Liver (tissue), 6 donors: Measurements from ENCODE around the gene GATAD2B. TPM values are rescaled to one million over a fixed set of nuclear protein-coding genes. Genes with fewer than 3 reads are reported as not detected.

Experiments used
- EGR1 ChIP-seq, 2 donors: IDR thresholded peaks; 2 replicates each; pipeline ENCODE4 v1.6.1; 2016 to 2018; ENCODE audit warnings: antibody characterized with exemption in 2 of 2, low read depth in 2 of 2
- FOXA2 ChIP-seq: IDR thresholded peaks from 2 replicates; pipeline ENCODE4 v1.6.1; 2016; ENCODE audit warnings: antibody characterized with exemption
- HNF4A ChIP-seq, 2 donors: conservative IDR thresholded peaks; 2 replicates each; pipeline ENCODE4 v1.6.1; 2016; ENCODE audit warnings: antibody characterized with exemption in 2 of 2, mild to moderate bottlenecking in 2 of 2
- JUND ChIP-seq, 2 donors: IDR thresholded peaks; 2 replicates each; pipeline ENCODE4 v1.6.1; 2016; ENCODE audit warnings: antibody characterized with exemption in 2 of 2
- RAD21 ChIP-seq, 2 donors: IDR thresholded peaks; 2 replicates each; pipeline ENCODE4 v1.6.1; 2016; ENCODE audit warnings: antibody characterized with exemption in 2 of 2, mild to moderate bottlenecking in 2 of 2
- YY1 ChIP-seq: IDR thresholded peaks from 2 replicates; pipeline ENCODE4 v1.6.1; 2016; ENCODE audit warnings: antibody characterized with exemption, mild to moderate bottlenecking
- polyA plus RNA-seq, 2 donors: library from polyadenylated mRNA; stranded (reverse) in 1 of 2; unstranded in 1 of 2; fragments of 200-250 nt in 1 of 2; fragments of >200 nt in 1 of 2; fragmentation: Nextera tagmentation in 1 of 2; extraction: Ambion mirVana in 1 of 2; gene quantifications; one replicate each; pipeline versions ENCODE4 v1.2.1 to v1.2.3, GENCODE V29; 2013 to 2015
- small RNA-seq: library from RNA; depleted of rRNA; stranded (forward); fragments of <200 nt; gene quantifications from one replicate; pipeline ENCODE3, GENCODE V24; 2014
- total RNA-seq, 2 donors: library from RNA; depleted of rRNA; stranded (reverse); fragments of >200 nt; gene quantifications; one replicate each; pipeline ENCODE4 v1.2.3, GENCODE V29; 2014
- TF ChIP-seq, protein P1 (sequence below): IDR thresholded peaks from 2 replicates; pipeline ENCODE4 v1.6.1; 2016; ENCODE audit warnings: antibody characterized with exemption
- donor health status: healthy.
- donor health status: healthy.
- donor health status: healthy.

GATAD2B gene
- total and polyA plus RNA-seq, 4 donors = 3.2 to 4.9 (median 3.9) TPM

GRCh38 chr1:153760440-153760839, 162.3 kb downstream of the GATAD2B start (continued):
- TF ChIP-seq, protein P1, sequence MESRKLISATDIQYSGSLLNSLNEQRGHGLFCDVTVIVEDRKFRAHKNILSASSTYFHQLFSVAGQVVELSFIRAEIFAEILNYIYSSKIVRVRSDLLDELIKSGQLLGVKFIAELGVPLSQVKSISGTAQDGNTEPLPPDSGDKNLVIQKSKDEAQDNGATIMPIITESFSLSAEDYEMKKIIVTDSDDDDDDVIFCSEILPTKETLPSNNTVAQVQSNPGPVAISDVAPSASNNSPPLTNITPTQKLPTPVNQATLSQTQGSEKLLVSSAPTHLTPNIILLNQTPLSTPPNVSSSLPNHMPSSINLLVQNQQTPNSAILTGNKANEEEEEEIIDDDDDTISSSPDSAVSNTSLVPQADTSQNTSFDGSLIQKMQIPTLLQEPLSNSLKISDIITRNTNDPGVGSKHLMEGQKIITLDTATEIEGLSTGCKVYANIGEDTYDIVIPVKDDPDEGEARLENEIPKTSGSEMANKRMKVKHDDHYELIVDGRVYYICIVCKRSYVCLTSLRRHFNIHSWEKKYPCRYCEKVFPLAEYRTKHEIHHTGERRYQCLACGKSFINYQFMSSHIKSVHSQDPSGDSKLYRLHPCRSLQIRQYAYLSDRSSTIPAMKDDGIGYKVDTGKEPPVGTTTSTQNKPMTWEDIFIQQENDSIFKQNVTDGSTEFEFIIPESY = no peak
- TF ChIP-seq JUND (IDR thresholded peaks at IDR 0.05) (no peak), EGR1 (IDR thresholded peaks at IDR 0.05; ENCODE audit: low read depth in 2 of 2) (no peak), RAD21 (IDR thresholded peaks at IDR 0.05) (no peak), YY1 (no peak), HNF4A (conservative IDR thresholded peaks at IDR 0.05) (no peak), FOXA2 (no peak)

Small RNAs within 50 kb of the gene (small RNA-seq; reads per million reads assigned to genes)
- gene AL831737.1 = not detected
- not detected for gene MIR6737
- not detected for gene RF00019

Other genes with a start within 250 kb of the GATAD2B start
- gene NPR1, start 244.3 kb downstream of the GATAD2B start, total RNA-seq = 10 to 100 TPM in 1 of 2 donors, 1 to 10 TPM in 1; 4.7 to 15.8 TPM
- gene NPR1, start 244.3 kb downstream of the GATAD2B start, polyA plus RNA-seq = 10 to 100 TPM in 1 of 2 donors, 1 to 10 TPM in 1; 2.8 to 12.6 TPM
- gene INTS3, start 194.9 kb downstream of the GATAD2B start, total RNA-seq = 10 to 100 TPM; 16.4 to 26.0 TPM
- gene INTS3, start 194.9 kb downstream of the GATAD2B start, polyA plus RNA-seq = 10 to 100 TPM in 1 of 2 donors, 1 to 10 TPM in 1; 9.0 to 13.9 TPM
- gene SLC27A3, start 147.6 kb downstream of the GATAD2B start, total RNA-seq = 10 to 100 TPM; 18.1 to 29.1 TPM
- gene SLC27A3, start 147.6 kb downstream of the GATAD2B start, polyA plus RNA-seq = 10 to 100 TPM; 27.2 to 47.4 TPM
- gene DENND4B, start 23.7 kb upstream of the GATAD2B start, total RNA-seq = 10 to 100 TPM; 13.1 to 27.2 TPM
- gene DENND4B, start 23.7 kb upstream of the GATAD2B start, polyA plus RNA-seq = 10 to 100 TPM in 1 of 2 donors, 1 to 10 TPM in 1; 9.7 to 10.1 TPM
- gene CRTC2, start 35.6 kb upstream of the GATAD2B start, total RNA-seq = 1 to 10 TPM; 4.9 to 5.5 TPM
- gene CRTC2, start 35.6 kb upstream of the GATAD2B start, polyA plus RNA-seq = 10 to 100 TPM; 11.0 to 14.9 TPM
- 10 to 100 TPM; 46.8 to 70.3 TPM for gene SLC39A1, start 40.6 kb upstream of the GATAD2B start, total RNA-seq
- 10 to 100 TPM; 38.8 to 62.5 TPM for gene SLC39A1, start 40.6 kb upstream of the GATAD2B start, polyA plus RNA-seq
- 10 to 100 TPM in 1 of 2 donors, 1 to 10 TPM in 1; 7.4 to 10.3 TPM for gene CREB3L4, start 44.9 kb upstream of the GATAD2B start, total RNA-seq
- 10 to 100 TPM in 1 of 2 donors, 1 to 10 TPM in 1; 4.4 to 10.2 TPM for gene CREB3L4, start 44.9 kb upstream of the GATAD2B start, polyA plus RNA-seq
- 100 to 1,000 TPM in 1 of 2 donors, 10 to 100 TPM in 1; 88.9 to 104 TPM for gene JTB, start 54.7 kb upstream of the GATAD2B start, total RNA-seq
- 100 to 1,000 TPM; 144 to 182 TPM for gene JTB, start 54.7 kb upstream of the GATAD2B start, polyA plus RNA-seq
- 10 to 100 TPM; 18.0 to 20.6 TPM for gene RAB13, start 63.4 kb upstream of the GATAD2B start, total RNA-seq
- gene RAB13, start 63.4 kb upstream of the GATAD2B start, polyA plus RNA-seq = 10 to 100 TPM; 44.3 to 72.9 TPM
- 1,000 to 10,000 TPM in 1 of 2 donors, 100 to 1,000 TPM in 1; 452 to 1,886 TPM for gene RPS27, start 67.8 kb upstream of the GATAD2B start, total RNA-seq
- gene RPS27, start 67.8 kb upstream of the GATAD2B start, polyA plus RNA-seq = 1,000 to 10,000 TPM in 1 of 2 donors, 100 to 1,000 TPM in 1; 812 to 3,145 TPM
- under 1 TPM in 1 of 2 donors, not detected in 1; 0.08 TPM for gene NUP210L, start 232.1 kb upstream of the GATAD2B start, total RNA-seq
- gene NUP210L, start 232.1 kb upstream of the GATAD2B start, polyA plus RNA-seq = not detected